PC-3 (cell line): ENCODE data around the gene RNF20. TPM values are rescaled to one million over a fixed set of nuclear protein-coding genes. Genes with fewer than 3 reads are reported as not detected.
"Not testable (repeated sequence)": the region's sequence is repeated elsewhere in the genome, so short reads cannot be mapped to it uniquely, and the experiment has no call there.

ENCODE experiments used
- ATAC-seq: fragments of 200-7000 bp; cut with Tn5 transposase; 2 replicates; pipeline ENCODE4 v1.9.1; 2020; ENCODE audit warnings: mild to moderate bottlenecking, moderate library complexity
- BruUV-seq: library from RNA; stranded (reverse); fragments of 400-500 nt; replicated peaks from 2 replicates; lab custom pipeline; 2021; lab: Mats Ljungman, UMichigan
- CTCF ChIA-PET: fragments of 300-600 bp; sonication (Branson Sonifier 250); formaldehyde crosslinking; loops from one replicate; lab custom pipeline; 2022; ENCODE audit warnings: antibody characterized with exemption; lab: Charles Lee
- POLR2A ChIA-PET: fragments of 300-600 bp; sonication (Branson Sonifier 250); formaldehyde crosslinking; loops from one replicate; lab custom pipeline; 2022; ENCODE audit warnings: antibody characterized with exemption; ENCODE audit not compliant: unreplicated experiment; lab: Charles Lee
- DNase-seq: peaks from one replicate; pipeline ENCODE4 v3.0.0-alpha.2; 2015
- H2AFZ ChIP-seq: fragments of 300-600 bp; sonication (generic); 2 replicates; pipeline ENCODE4 v1.6.0; 2016; ENCODE audit warnings: antibody characterized with exemption, low read length
- H3F3A ChIP-seq: fragments of 300-600 bp; sonication (generic); one replicate; pipeline ENCODE4 v1.6.0; 2017; ENCODE audit warnings: antibody characterized with exemption, low read length, control low read depth, mild to moderate bottlenecking; ENCODE audit not compliant: unreplicated experiment
- H3K27ac ChIP-seq: fragments of 300-600 bp; sonication (generic); 2 replicates; pipeline ENCODE4 v1.5.1; 2016; ENCODE audit warnings: mild to moderate bottlenecking, low read length
- H3K27me3 ChIP-seq: fragments of 300-600 bp; sonication (generic); 2 replicates; pipeline ENCODE4 v1.6.1; 2016; ENCODE audit warnings: low read length, mixed read lengths
- H3K36me3 ChIP-seq: fragments of 300-600 bp; sonication (generic); 2 replicates; pipeline ENCODE4 v1.6.1; 2016; ENCODE audit warnings: low read depth, mixed run types, low read length, mixed read lengths
- H3K4me1 ChIP-seq: fragments of 300-600 bp; sonication (generic); 2 replicates; pipeline ENCODE4 v1.5.1; 2016; ENCODE audit warnings: low read length; ENCODE audit not compliant: insufficient read depth
- H3K4me2 ChIP-seq: fragments of 300-600 bp; sonication (generic); 2 replicates; pipeline ENCODE4 v1.6.0; 2016; ENCODE audit warnings: low read length
- H3K4me3 ChIP-seq: fragments of 300-600 bp; sonication (generic); 2 replicates; pipeline ENCODE4 v1.5.1; 2016; ENCODE audit warnings: mild to moderate bottlenecking, low read length, mixed read lengths
- H3K79me2 ChIP-seq: fragments of 300-600 bp; sonication (generic); 2 replicates; pipeline ENCODE4 v1.6.1; 2017; ENCODE audit warnings: low read length, mixed read lengths
- H3K9ac ChIP-seq: fragments of 300-600 bp; sonication (generic); 2 replicates; pipeline ENCODE4 v1.6.0; 2016; ENCODE audit warnings: mild to moderate bottlenecking, low read length
- H3K9me2 ChIP-seq: fragments of 300-600 bp; sonication (generic); replicated peaks from 2 replicates; pipeline ENCODE4 v1.6.1; 2016; ENCODE audit warnings: mixed run types, low read length, mixed read lengths
- H3K9me3 ChIP-seq: fragments of 300-600 bp; sonication (generic); 2 replicates; pipeline ENCODE4 v1.6.1; 2016; ENCODE audit warnings: low read length, mixed read lengths
- H4K20me1 ChIP-seq: fragments of 300-600 bp; sonication (generic); 2 replicates; pipeline ENCODE4 v1.6.1; 2016; ENCODE audit warnings: low read length, mixed read lengths
- CTCF ChIP-seq: fragments of 300-600 bp; sonication (generic); conservative IDR thresholded peaks from 2 replicates; pipeline ENCODE4 v1.5.1; 2017; ENCODE audit warnings: antibody characterized with exemption, low read depth, mild to moderate bottlenecking, low read length
- EZH2 ChIP-seq: fragments of 300-600 bp; sonication (generic); IDR thresholded peaks from one replicate; pipeline ENCODE4 v1.6.1; 2017; ENCODE audit warnings: antibody characterized with exemption, mild to moderate bottlenecking, low read length; ENCODE audit not compliant: unreplicated experiment
- EZH2phosphoT487 ChIP-seq: fragments of 300-600 bp; sonication (generic); IDR thresholded peaks from 2 replicates; pipeline ENCODE4 v1.6.1; 2018; ENCODE audit warnings: mild to moderate bottlenecking, antibody characterized with exemption, low read length, borderline replicate concordance
- intact Hi-C: fragments of 100-400 bp; cut with micrococcal nuclease; formaldehyde crosslinking; loops from 2 replicates; pipeline ENCODE4 v1.9.0; 2023
- total RNA-seq: library from RNA; depleted of rRNA; stranded (reverse); fragments of >200 nt; gene quantifications from 2 replicates; pipeline ENCODE4 v1.2.3, GENCODE V29; 2014

Gene RNF20
- total RNA-seq, 1 experiment from 2014 or later = 14.7 TPM

DNA sequence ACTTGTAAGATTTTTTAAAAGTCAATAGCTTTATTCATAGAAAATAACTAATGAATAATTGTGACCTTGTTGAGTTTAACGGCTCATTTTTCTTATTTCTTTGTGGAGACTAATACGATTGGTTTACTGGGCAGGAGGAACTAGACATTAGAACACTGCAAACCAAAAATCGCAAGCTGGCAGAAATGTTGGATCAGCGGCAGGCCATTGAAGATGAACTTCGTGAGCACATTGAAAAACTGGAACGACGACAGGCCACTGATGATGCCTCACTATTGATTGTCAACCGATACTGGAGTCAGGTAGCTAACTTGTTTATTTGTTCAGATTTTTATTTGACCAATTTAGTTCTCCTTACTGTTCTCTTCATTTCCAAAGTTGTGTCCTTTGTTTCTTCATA, 6.4 kb downstream of the RNF20 start:
- Histone ChIP-seq H3K27me3 (no peaks in the 10 kb centered on the region), H3K9me3 (no peaks in the 10 kb centered on the region), H3K4me1 (peaks cover 17% of the 10 kb centered on the region), H3K79me2 (peaks cover 24% of the 10 kb centered on the region), H2AFZ (no peak overlapping the region), H3F3A (no peaks in the 10 kb centered on the region), H4K20me1 (peaks cover 8% of the 10 kb centered on the region; the same call in 1 of the 2 replicates), H3K27ac (no peak overlapping the region), H3K9me2 (no peaks in the 10 kb centered on the region), H3K36me3 (peaks cover 7% of the 10 kb centered on the region), H3K9ac (no peak overlapping the region), H3K4me2 (no peak overlapping the region), H3K4me3 (no peak overlapping the region)
- intact Hi-C loops = no loop called here
- POLR2A ChIA-PET = no interaction called here
- no TSS peak for BruUV-seq
- CTCF ChIA-PET = no interaction called here
- no peak for DNase-seq
- ATAC-seq = no peak
- TF ChIP-seq EZH2phosphoT487 = no peak
- TF ChIP-seq EZH2 = no peak
- no peak for TF ChIP-seq CTCF

- TF ChIP-seq CTCF (no peak), EZH2 (no peak), EZH2phosphoT487 (no peak)
- Histone ChIP-seq H2AFZ (no peak overlapping the region), H3K27me3 (no peaks in the 10 kb centered on the region), H3F3A (no peaks in the 10 kb centered on the region), H3K36me3 (peaks cover 14% of the 10 kb centered on the region), H3K79me2 (peaks cover 3% of the 10 kb centered on the region), H3K4me3 (no peak overlapping the region), H3K9ac (no peak overlapping the region), H3K9me2 (no peaks in the 10 kb centered on the region), H3K27ac (no peak overlapping the region), H3K4me1 (no peaks in the 10 kb centered on the region), H3K9me3 (no peaks in the 10 kb centered on the region), H3K4me2 (no peak overlapping the region), H4K20me1 (no peaks in the 10 kb centered on the region)
- no peak for ATAC-seq
- intact Hi-C loops = no loop called here
- no TSS peak for BruUV-seq
- CTCF ChIA-PET = no interaction called here
- no peak for DNase-seq
- POLR2A ChIA-PET = no interaction called here
Measured at GRCh38 chr9:101543098-101543735, 9.6 kb downstream of the RNF20 start.

DNA sequence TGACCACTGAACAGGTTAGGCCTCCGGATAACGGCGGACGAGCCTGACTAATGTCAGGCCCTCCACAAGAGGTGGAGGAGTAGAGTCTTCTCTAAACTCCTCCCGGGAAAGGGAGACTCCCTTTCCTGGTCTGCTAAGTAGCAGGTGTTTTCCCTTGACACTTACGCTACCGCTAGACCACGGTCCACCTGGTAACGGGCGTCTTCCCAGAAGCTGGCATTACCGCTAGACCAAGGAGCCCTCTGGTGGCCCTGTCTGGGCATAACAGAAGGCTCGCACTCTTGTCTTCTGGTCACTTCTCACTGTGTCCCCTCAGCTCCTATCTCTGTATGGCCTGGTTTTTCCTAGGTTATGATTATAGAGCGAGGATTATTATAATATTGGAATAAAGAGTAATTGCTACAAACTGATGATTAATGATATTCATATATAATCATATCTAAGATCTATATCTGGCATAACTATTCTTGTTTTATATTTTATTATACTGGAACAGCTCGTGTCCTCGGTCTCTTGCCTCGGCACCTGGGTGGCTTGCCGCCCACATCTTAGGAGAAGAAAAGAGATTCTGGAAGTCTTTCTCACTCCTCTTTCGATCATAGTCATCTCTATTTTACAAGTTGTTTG, 15.9 kb downstream of the RNF20 start:
- H4K20me1 ChIP-seq, POLR2A ChIA-PET, H2AFZ ChIP-seq, CTCF ChIA-PET, intact Hi-C loops, ATAC-seq, H3K4me2 ChIP-seq, DNase-seq, BruUV-seq, H3K9me3 ChIP-seq, H3K4me1 ChIP-seq, H3K79me2 ChIP-seq, H3K9ac ChIP-seq, H3K27ac ChIP-seq, H3F3A ChIP-seq, H3K27me3 ChIP-seq, H3K4me3 ChIP-seq, H3K9me2 ChIP-seq: not testable (repeated sequence)
- TF ChIP-seq CTCF = 0 out of 2 replicates have a peak, but pooled peaks have one; percentile 17
- H3K36me3 ChIP-seq = peaks cover 43% of the 10 kb centered on the region
